ENCODE results near the gene DGLUCY.

DNA sequence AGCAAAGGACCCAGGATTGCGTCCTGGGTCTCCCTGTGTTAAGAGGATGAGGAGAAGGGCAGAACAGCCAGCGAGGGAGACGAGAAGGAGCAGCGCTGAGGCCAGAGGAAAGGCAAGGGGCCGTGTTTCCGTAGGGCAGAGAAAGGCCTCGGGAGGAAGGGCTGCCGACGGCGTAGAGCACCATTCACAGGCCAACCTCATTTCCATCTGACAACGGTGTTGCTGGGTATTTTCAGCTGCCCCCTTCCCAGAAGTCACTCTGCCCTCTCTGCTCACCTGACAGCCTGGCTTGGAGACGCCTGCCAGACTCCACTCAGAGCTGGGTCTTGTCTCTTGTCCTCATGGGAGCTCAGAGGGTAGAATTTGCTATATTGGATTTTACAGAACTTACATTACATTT lies 79.2 kb downstream of the DGLUCY start:
- TF ChIP-seq YY1 (IDR thresholded peaks at IDR 0.05; ENCODE audit: insufficient read depth, insufficient read length), result no peak
- TF ChIP-seq ZNF274 (IDR thresholded peaks at IDR 0.05; ENCODE audit: low read depth, low read length), result no peak
- no peak for TF ChIP-seq SUZ12 (IDR thresholded peaks at IDR 0.05; ENCODE audit: extremely low read depth, insufficient read depth, insufficient read length)

All from NT2/D1 (cell line).